Astrocyte (in vitro differentiated cells and primary cell): ENCODE data around the gene HPSE.

Experiments
- EZH2 ChIP-seq: IDR thresholded peaks from 2 replicates; pipeline ENCODE4 v1.6.1; 2012; ENCODE audit warnings: mild to moderate bottlenecking, low read length, inconsistent platforms; ENCODE audit not compliant: insufficient read depth
- TF ChIP-seq, protein P1 (sequence below): IDR thresholded peaks from 2 replicates; pipeline ENCODE4 v1.5.1; 2011; ENCODE audit warnings: low read depth, mild to moderate bottlenecking, inconsistent platforms, low read length, moderate library complexity; ENCODE audit not compliant: insufficient read depth

DNA sequence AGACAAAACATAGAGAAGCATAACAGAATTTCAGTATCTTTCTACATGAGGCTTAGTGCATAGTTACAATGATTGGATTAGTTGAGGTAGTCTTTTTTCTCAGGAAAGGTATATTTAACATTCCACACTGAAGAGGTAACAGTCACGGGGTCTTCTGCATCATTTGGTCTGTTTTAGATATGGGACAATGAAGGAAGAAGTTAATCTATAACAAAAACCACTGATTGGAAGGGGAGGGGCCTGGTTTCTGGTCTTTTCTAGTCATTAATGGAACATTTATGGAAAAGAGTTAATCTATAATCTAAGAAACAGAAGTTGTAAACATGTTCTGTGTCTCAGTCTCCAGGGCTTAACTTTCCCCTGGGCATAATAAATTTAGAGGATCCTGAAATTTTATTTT, 37.3 kb upstream of the HPSE start:
- TF ChIP-seq, protein P1, sequence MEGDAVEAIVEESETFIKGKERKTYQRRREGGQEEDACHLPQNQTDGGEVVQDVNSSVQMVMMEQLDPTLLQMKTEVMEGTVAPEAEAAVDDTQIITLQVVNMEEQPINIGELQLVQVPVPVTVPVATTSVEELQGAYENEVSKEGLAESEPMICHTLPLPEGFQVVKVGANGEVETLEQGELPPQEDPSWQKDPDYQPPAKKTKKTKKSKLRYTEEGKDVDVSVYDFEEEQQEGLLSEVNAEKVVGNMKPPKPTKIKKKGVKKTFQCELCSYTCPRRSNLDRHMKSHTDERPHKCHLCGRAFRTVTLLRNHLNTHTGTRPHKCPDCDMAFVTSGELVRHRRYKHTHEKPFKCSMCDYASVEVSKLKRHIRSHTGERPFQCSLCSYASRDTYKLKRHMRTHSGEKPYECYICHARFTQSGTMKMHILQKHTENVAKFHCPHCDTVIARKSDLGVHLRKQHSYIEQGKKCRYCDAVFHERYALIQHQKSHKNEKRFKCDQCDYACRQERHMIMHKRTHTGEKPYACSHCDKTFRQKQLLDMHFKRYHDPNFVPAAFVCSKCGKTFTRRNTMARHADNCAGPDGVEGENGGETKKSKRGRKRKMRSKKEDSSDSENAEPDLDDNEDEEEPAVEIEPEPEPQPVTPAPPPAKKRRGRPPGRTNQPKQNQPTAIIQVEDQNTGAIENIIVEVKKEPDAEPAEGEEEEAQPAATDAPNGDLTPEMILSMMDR, result no peak
- no peak for TF ChIP-seq EZH2
